GM10847 (cell line): ENCODE results near the gene RHOG.

ENCODE experiments used
- POLR2A ChIP-seq: IDR thresholded peaks from 2 replicates; pipeline ENCODE4 v1.6.1; 2011; ENCODE audit not compliant: insufficient read length; ENCODE audit errors: extremely low read depth

RHOG gene

GRCh38 chr11:3866836-3867208 lies 26.1 kb upstream of the RHOG start:
- no peak for TF ChIP-seq POLR2A

DNA sequence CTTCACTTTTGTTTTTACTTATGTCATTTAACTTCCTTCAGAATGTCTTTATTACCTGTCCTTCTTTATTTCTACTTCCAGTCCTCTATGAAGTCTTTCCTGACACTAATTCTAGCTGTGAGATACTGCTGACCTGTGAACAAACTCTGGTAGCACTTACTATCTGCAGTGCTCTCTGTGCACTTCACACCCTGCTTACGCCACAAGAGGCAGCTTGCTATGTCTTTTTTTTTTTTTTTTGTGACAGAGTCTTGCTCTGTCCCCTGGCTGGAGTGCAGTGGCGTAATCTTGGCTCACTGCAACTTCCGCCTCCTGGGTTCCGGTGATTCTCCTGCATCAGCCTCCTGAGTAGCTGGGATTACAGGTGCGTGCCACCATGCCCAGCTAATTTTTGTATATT lies 25.4 kb upstream of the RHOG start:
- TF ChIP-seq POLR2A = no peak

- TF ChIP-seq POLR2A = no peak
Observed at GRCh38 chr11:3865388-3866193, 24.8 kb upstream of the RHOG start.

DNA sequence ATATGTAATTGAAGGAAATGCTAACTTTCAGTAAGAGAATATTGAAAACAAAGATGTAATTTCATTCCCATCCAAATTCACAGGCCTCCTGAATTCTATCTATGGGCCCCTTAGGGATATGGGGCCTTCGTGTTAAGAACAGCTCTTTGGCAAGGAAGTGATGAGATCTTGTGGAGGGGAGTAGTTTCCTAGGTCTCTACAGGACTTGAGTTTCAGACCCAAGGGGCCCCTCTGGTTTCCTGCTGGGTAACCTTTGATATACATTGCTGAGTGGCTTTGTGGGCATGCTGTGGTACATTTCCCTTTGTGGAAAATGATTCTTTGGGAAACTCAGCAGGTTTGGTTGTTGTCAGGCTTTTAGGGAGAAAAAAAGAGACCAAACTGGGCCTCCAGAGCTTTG lies 20.9 kb upstream of the RHOG start:
- TF ChIP-seq POLR2A = no peak

DNA sequence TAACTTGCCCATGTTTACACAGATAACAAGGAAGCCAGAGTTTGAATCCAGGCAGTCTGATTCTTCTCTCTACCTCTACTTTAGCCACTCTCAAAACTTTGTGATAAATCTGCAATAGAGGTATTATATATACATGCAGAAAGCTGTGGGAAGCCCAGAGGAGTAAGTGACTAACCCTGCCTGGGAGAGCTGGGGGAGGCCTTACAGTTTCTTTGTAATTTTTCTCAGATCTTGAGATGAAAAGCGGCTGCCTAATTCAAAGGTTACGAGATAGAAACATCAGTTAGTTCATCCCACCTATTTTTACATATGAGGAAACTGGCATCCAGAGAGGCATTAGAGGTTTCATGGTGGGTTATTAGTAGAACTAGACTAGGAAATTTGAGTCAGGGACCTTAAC lies 19.6 kb upstream of the RHOG start:
- TF ChIP-seq POLR2A = no peak

DNA sequence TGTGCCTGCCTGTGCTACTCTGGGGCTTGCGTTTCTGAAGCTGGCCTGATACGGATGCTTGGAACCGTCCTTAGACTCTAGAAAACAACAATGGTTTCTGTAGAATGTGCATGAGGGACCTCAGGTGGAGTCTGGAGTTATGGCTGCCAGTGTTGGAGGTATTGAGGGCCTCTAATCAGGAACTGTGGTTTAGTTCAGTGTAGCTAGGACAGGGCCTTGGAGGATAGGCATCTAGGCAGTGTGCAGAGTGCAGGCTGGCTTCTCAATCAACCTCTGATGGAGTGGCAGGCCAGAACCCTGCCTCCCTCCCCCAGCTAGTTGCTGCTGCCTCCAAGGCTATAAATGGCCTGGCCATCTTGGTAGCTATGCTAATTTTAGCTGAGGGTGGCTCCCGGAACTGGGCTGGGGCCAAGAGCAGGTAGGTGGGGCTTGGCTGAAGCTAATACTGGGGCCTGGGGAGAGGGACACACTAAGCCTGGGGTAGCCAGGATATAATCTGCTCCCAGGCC lies 18.7 kb upstream of the RHOG start:
- no peak for TF ChIP-seq POLR2A

- no peak for TF ChIP-seq POLR2A
Observed at GRCh38 chr11:3857628-3858027, 16.9 kb upstream of the RHOG start.

DNA sequence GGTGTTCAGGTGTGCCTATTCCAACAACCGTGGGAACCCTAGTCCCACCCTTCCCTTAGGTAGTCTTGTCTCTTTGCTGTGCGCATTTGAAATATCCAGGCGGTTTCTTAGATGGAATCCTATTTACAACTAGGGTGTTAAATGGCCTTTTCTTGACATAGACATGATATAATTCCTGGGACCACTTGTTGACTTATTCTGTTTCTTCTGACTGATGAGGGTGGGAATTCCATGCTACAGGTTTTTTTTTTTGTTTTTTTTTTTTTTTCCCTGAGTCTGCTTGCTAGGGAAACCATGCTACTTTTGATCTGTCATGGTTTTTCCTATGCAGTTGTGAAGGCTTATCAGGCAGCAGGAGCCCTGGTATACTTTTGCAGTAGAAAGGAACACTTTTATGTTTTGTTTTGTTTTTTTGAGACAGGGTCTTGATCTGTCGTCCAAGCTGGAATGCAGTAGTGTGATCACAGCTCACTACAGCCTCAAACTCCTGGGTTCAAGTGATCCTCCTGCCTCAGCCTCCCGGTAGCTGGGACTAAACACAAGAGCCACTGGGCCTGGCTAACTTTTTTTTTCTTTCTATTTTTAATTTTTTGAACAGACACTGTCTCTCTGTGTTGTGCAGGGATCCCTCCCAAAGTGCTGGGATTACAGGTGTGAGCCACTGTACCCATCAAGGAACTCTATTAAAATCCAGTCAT lies 16.2 kb upstream of the RHOG start:
- TF ChIP-seq POLR2A = no peak

- no peak for TF ChIP-seq POLR2A
Observed at GRCh38 chr11:3855808-3856491, 15.2 kb upstream of the RHOG start.

DNA sequence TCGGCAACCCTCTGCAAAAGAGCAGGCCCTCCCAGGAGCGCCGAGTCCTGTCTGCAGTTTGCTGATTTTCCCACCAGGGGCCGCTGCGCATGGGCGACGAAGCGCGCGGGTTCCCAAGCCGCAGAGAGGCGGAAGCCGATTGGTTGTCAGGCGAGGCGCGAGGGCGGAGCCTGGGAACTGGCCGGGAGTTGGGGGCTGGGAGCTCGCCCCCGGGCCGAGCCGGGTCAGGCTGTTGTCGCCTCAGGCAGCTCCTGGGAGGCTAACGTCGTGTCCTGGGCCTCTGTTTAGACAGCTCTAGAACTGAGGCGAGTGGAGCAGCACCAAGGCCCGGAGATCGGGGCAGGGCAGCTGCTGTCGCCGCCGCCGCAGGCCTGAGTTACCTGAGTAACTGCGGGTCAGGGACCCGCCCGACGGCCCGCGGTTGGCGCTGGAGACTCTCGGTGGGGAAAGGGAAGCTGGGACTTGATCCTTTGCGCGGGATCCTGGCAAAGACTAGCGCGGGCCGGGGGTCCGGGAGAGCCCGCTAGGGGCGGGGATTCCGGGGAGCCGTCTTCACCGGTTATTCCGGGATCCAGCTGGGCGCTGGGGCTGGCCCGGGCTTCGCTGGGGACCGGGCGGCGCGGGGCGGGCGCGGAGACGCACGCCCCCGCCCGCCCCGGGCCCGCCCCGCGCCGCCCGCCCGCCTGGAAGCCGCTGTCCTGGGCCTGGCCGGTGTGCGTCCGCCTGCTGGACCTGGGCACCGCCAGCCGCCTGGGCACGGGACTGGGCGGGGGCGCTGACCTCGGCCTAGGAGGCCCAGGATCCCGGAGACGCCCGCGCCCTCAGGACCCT lies 14.4 kb upstream of the RHOG start, which contains the start of gene STIM1:
STIM1 (plus strand) TSS at position 688 of the 831 bp plus-strand sequence. CDS start 607 bp downstream, outside the sequence.
- peak; percentile 42 for TF ChIP-seq POLR2A

DNA sequence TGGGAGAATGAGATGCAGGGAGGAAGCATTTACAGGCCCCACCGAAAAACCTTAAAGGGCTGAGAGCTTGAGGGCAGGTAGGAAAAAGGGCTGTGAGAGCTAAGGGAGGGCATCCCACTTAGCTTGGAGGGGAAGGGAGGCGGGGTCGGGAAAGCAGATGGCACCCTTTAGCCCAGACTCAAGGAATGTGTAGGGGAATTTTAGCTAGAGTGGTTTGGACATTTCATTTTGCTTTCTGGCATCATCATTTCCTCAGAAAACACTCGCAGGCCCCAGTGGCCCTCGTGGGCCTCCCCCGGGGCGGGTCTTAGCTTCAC lies 13.9 kb upstream of the RHOG start:
- no peak for TF ChIP-seq POLR2A

GRCh38 chr11:3853899-3854659 lies 13.3 kb upstream of the RHOG start:
- TF ChIP-seq POLR2A = peak; percentile 26

DNA sequence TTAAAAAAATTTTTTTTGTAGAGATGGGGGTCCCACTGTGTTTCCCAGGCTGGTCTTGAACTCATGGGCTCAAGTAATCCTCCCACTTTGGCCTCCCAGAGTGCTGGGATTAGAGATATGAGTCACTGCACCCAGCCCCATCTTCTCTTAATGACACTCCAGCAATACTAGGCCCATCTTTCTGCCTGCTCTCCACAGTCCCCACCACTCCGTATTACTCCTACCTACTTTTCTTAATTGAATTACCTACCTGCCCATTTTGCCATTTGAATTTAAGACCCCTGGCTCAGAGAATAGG lies 12.7 kb upstream of the RHOG start:
- no peak for TF ChIP-seq POLR2A

GRCh38 chr11:3849297-3849874 lies 8.6 kb upstream of the RHOG start:
- no peak for TF ChIP-seq POLR2A
